ENCODE results near the gene PTCHD4.

GRCh38 chr6:48134246-48134645, 23.2 kb upstream of the PTCHD4 start:
- no peak for TF ChIP-seq SIN3A (IDR thresholded peaks at IDR 0.05; ENCODE audit: borderline replicate concordance, insufficient read depth, low read length)
- no peak for TF ChIP-seq POLR2AphosphoS5 (IDR thresholded peaks at IDR 0.05; ENCODE audit: low read depth, low read length)
- TF ChIP-seq TAF1 (IDR thresholded peaks at IDR 0.05; ENCODE audit: borderline replicate concordance, insufficient read depth, low read length): no peak

Data from PFSK-1 (cell line).